ENCODE results near the gene PRDM16.

The PRDM16 gene

DNA sequence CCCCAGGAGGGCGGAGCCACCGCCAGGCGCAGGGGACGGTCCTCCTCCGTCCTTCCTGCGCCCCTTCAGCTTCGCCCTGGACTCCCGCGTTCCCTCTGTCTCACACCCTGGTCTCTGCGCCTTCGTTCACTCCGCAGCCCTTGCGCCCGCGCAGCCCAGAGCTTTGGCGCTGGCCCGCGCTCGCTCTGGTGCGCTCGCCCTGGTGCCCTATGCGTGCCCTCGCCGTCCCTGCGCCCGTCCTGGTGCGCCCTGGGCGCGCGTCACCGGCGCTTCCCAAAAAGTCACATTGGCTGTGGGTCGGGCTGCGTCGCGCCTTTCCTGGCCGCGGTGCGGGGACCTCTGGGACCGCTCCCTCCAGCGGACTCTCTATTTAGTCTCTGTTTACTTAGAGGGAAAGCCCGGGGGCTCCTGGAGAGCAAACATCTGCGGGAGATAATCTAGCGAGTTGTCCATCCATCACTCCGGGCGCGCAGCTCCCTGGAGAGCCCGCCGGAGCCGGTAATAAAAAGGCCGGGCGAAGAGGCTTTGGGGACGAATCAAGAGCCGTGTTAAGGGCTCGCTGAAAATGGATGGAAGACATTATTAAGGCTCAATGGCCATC, 178.6 kb downstream of the PRDM16 start:
- peak; percentile 6 for DNase-seq

DNA sequence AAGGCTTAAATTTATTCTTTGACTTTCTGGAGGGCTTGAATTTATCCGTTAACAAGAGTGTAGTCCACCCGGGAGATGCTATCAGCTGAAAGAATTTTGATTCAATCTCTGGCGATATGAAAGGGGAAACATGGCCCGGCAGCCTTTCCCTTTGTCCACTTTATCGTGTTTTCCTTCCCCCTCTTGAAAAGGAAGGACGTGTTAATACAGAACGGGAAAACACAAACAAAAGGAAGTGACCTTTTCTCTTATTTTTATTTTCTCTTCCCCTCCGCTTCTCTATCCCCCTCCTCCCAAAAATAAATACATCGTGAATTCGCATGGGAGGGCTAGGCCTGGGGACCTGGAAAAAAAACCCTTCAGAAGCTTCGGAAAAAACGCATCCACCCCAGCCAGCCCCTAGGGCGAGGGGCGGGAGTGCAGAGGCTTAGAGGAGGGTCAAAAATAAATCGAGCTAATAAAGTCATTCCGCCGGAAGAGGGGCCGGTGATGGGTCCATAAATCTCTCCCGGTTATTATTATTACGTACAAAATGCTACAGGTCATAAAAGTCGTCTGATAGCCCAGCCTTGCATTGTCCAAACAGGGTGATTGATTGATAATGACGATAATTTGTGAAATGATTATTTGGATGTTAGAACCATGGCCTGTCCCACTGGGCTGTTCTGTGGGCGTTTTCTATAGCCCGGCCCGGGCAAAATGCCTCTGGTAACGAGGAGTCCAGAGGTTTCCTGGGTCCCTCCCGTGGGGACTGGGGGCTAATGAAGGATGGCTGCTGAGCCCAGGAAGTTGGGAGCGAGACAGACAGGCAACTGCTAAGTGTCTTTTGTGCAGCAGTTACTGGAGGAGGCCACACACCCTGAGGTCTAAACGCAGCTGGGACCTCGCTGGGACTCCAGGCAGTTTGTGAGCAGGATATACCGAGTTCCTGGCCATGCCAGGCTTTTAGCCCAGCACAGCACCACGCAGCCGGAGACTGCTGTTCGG, 179.4 kb downstream of the PRDM16 start:
- DNase-seq, result no peak

DNA sequence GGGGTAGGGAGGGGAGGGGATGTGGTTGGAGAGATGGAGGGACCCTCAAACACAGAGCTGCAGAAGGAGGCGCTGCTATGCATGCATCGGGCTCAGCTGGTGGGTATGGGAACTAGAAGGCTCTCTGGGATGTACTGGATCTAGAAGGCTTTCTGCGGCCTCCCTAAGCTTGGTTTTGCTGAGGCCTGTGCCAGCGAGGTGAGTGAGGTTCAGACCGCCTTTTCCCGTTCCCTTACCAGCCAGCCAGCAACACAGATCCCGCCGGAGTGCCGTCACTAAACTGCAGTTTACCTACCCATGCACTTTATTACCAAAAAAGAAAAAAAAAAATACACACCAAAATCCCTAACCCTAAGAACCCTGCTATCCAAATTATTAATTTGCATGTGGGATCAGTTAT, 180.2 kb downstream of the PRDM16 start:
- DNase-seq, result no peak

DNA sequence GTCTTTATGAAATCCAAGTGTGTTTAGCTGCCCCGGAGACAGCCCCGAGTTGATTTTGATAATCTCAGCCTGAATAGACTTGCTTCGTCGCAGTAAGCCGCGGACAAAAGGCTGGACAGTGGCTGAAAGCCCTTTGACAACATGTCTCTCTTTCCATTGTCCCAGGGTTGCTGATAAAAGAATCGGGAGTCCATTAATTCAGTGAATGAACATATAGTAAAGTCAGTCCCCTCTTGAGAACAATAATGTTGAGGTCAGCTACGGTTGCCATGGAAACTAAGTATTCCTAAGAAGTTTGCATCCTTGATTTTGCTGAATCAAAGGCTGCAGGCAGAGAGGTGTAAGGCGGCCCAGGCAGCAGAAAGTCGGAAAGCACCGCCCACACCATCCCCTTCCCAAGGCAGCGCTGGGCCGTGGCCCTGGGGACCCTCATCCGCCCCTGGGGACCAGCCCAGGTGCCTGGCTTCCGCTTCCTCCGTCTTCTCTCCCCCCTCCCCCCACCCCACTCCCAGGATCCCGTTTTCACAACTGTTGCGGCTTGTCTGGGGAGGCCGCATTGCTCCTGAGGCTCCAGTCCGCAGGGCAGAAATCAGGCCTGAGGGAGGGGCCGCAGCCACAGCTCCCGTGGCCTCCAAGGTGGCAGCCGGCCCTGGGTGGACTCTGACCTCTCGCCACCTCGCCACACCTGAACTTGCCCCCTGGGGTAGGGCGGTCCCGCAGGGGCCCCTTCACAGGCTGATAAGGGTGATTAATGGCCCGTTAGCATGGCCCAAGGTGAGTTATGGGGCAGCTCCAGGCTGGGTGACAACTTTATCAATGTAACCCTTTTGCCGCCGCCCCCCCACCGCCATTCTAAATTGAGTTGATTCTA, 180.9 kb downstream of the PRDM16 start:
- no peak for DNase-seq

DNA sequence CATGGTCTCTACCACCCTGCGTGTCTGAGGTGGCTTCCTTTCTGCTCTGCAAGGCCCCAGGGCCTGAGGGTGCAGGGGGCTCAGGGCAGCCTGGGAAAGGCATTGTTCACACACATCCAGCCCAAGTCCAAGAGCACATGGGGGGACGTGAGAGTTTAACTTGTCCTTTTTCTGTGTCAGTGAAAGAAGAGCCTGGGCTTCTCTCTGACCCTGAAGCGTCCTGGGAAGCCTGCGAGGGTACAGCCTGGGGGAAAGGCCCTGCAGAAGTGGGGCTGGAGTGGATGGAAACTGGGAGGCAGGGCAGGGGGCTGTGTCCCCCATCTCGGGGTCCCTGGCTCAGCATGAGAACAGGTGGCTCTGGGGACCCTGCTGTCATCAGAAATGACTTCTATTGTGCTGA, 181.6 kb downstream of the PRDM16 start:
- no peak for DNase-seq

DNA sequence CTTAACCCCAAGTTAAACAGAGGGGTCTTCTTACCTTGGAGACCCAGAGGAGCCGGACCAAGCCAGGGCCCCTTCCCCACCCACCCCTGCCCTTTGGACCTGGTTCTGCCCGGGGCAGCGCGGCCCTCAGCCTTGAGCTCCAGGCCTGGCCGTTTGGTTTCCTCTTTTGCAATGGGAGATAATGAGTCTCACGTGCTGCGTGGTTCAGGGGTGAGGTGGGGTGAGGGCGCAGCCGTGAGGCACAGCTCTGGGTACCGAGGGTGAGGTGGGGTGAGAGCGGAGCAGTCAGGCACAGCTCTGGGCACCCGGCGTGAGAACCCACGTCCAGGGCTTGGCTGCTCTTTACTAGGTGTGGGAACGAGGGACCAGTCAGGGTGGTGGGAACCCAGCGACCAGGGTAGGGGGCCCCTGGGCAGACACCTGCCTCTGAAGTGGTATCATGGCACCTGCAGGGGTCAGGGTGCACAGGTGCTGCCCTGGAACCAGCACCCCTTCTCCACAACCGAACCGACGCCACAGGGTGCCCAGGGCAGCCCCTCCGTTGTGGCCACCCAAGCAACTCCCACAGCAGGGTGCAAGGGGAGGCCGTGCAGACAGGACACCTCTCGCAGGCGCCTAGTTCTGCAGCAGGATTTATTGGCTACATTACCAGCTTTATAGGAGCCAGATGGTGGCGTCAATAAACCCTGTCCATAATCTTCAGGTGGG, 182.2 kb downstream of the PRDM16 start:
- DNase-seq, result no peak

DNA sequence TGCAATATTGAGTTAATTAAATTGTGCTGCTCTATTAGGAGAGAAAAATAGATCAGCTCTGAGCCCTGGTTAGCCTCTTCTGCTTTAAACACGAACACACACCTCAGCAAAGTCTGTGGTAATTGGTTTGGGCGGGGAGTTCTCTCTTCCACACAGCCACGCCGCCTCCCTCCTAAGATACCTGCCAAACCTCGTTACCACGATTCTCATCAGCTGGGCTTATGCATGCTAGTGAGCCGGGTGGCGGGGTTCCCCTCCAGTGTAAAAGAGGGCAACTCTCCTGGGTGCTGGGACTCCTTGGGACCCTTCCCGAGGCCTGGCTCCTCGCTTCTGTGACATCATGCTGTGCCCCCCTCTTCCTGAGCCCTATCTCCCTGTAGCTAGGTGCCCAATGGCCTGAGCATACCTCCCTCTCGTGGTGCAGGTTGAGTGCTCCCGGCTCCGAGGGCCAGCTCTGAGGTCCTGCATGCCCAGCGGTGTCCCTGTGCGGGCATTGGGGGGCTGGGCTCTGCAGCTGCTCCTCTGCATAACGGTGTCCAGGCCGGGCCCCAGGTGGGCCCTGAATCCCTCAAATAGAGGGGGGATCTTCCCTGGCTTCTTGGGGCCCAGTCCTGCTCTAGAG, 182.9 kb downstream of the PRDM16 start:
- no peak for DNase-seq

DNA sequence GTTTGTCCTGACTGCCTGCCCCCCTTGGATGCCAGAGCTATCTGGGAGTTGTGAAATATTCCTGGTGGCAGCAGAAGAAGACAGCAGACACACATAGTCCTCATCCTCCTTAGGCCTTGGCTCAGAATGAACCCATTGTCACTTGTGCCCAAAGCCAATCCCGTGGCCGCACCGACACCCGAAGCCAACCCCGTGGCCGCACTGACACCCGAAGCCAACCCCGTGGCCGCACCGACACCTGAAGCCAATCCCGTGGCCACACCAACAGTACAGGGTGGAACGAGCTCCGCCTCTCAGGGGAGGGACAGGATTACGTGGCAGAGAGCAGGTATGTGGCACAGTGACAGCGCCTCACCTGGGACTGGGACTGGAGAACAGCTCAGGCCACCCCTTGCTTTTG, 186.7 kb downstream of the PRDM16 start:
- DNase-seq, result no peak

DNA sequence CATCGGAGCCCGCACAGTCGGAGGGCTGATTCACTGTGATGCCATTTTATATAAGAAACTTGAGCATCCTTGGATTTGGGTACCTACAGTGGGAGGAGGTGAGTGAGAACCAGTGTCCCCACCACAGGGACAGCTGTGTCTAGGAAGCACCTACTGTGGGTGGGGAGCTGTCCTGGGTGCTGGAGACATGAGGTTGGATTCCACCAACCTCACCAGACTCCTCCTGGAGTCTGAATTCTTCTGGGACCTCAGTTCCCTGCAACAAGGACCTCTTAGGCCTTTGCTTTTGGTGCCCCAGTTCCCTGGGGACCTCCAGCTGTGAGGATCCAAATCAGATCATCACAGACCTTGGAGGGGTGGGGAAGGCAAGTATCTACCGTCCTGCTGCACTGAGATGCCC, 188.8 kb downstream of the PRDM16 start:
- DNase-seq, result no peak

DNA sequence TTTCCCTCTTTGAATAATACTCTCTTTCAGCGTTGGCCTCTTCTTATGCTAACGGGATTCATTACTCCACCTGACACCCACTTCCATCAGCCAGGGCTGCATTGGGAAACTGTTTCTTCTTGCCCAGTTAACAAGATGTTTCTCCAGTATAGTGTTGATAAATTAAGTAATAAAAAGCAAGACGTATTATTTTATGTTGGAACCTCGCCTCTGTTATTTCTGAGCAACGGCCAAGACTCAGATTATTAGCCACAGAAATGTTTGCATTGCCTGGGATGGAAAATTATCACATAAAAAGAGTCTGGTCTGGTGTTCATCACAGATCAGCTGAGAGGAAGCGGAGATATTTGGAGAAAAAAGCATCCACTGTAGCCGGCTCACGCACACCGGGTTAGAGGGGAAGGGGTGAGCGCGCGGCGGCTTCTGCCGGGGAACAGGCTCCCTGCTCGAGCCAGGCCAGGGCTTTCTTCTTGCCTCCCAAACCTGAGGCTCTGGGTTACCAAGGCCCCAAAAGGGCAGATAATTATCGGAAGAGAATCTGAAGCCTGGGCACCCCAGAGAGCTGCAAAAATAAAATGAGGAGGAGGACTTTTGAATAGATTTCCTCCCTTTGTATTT, 189.5 kb downstream of the PRDM16 start:
- peak; percentile 9 for DNase-seq

DNA sequence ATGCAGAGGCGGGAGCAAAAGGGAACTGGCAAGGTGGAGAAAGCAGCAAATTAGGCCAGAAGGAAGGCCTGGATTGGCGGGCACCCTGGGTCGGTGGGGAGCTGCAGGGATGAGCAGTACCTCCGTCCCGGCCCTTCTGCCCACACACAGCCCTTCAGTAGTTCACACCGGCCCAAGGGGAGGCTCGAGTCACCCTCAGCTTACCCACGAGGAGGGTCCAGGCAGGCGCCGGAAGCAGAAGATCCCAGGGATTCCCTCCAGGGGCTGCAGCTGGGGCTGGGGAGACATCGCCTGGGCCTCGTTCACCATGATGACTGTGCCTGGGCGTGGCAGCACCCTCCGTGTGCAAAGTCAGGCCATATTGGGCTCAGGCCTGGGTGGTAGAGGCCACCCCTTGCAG, 190.0 kb downstream of the PRDM16 start:
- no peak for DNase-seq

DNA sequence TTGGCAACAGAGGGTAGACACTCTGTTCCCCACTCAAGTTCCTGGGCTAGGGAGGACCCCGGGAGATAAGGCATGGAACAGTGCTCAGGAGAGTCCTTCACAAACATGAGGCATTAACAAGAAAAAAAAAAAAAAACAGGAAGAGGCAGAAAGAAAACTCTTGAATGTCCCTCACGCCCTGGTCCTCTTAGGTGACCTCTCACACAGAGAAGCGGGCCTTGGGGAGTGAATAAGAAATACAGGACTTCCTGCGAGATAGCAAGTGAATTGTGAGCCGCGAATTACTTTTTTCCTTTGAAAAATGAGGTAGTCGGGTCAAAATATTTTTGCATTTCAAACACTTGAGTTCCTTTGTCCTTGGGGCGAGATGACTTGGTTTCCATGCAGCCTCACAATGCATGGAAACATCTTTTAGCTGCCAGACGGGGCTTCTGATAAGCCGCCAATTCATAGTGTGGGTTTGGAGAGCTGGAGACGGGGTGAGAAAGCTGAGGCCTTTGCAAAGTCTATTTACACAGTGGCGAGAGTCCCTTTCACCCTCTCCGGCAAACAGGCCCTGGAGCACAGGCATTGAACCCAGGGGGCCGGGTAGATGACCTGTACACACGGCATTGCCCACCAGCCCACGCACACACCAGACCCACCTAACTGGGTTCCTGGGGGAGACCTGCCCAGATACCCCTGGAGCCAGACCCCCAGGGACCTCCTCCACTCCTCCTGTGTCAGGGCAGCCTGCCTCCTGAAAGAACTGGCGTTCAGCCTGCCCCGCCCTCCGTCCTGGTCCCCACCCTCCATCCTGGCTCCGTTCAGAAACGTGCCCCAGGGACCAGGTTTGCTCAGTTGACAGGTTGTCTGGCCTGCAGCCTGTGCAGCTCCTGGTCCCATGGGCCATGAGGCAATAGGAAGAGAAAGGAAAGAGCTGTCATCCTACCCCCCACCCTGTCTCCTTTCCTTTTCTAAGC, 192.3 kb downstream of the PRDM16 start:
- DNase-seq, result no peak

DNA sequence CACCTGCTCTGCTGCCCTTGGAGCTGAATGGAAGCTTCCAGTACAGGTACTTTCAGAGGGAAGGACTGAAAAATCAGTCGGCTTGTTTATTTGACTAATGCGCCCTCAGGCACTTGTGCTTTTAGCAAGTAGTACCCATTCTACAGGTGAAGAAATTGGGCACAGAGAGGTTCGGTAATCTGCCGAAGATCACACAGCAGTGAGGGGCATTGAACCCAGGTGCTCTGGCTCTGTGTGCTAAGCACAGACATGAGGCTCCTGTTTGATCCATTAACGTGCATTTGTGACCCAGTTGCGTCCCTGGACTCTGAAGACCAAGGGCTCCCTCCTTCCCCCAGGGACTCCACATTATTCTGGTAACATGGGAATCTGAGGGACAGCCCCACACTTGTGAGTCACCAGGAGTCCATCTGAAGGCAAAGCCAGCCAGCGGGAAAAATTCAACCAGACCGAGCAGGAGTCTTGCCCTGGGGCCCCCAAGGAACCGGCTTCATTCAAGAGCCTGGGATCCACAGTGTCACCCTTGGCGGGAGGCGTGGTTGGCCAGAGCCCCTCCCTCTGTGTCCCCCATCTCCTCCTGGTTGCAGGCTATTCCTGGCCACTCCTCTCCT, 193.1 kb downstream of the PRDM16 start:
- DNase-seq, result peak; percentile 12

DNA sequence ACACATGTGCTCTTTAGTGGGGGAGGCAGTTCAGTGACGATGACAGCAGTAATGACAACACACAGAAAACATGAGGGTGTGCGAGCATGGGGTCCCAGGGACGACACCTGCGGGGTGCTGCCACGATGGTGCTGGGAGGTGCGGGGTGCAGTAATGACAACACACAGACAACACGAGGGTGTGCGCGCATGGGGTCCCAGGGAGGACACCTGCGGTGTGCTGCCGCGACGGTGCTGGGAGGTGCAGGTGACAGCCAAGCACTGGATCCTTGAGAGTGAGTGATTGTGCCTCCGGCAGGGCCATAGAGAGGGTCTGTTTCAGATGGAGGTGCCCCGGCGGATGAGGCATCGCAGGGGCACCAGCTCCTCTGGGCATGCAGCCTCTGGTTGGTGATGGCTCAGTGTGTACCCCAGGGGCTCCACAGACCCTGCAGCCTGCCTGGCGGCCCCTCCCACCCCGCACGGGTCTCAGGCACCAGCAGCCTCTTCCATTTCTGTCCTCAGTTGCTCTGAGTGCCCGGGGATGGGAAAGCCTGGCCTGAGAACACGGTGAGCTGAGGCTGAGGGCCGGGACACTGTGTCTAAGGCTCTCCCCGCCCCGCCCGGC, 193.8 kb downstream of the PRDM16 start:
- DNase-seq, result no peak

DNA sequence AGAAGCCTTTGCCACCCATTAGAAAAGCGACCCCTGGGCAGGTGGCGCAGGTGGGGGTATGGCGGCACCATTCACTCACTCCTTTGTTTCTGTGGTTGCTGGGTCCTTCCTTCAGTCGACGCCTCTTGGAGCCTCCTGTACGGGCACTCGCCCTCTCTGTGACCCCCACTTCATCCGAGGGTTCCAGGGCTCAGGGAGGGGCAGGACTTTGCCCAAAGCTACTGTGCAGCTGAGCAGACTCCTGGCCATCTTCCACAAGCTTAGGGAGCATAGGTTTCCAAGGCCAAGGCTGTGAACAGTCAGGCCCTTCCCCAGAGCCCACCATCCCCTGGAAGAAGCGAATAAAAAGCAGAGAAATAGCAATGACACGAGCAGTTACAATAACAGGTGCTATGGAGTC, 194.8 kb downstream of the PRDM16 start:
- no peak for DNase-seq

DNA sequence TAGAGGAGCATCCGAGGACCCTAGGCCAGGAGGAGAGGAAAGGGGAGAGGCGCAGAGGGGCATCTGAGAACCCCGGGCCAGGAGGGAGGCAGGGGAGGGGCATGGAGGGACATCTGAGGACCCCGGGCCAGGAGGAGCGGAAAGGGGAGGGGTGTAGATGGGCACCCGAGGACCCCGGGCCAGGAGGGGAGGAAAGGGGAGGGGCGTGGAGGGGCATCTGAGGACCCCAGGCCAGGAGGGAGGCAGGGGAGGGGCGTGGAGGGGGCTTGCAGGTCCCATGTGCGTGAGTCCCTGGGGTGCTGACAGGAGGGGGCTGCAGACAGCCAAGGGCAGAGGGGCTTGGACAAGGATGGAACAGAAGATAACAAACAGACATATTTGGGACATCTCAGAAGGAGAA, 195.5 kb downstream of the PRDM16 start:
- no peak for DNase-seq

DNA sequence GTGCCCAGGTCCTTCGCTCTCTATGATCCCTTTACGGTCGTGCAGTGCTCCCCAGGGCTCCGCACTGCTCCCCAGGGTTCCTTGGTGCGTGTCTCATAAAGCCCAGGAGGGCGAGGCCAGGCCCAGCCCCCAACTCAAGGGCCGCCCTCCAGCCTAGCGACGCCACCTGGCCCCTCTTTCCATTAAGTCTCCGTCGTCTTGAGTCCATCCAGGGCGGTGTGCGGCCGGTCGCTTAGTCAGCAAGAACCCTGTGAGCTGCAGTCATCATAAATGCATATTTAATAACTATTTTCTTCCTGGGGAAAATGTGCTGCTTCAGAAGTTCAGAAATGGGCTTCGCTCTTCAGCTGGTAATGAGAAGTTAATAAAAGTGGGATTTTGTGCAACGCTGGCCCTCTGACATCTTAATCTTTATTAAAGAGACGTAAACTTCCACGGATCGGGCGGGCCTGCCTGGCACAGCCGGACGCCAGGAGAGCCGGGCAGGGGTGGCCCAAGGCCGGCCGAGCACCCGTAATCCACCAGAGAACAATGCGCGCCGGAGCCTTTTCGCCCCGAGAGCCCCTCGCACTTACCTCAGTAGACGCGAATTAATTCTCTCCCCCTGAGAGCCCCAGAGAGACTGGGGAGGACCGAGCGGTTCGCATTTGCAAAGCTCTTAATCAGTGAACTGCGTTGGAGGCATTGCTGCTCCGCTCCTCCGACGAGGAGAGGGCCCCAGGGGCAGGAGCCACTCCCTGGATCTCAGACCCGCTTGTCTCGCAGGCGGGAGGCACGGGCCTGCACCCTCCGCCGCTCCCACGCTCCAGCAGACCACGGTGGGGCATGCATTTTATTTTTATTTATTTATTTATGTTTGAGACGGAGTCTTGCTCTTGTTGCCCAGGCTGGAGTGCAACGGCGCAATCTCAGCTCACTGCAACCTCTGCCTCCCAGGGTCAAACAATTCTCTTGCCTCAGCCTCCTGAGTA, 197.1 kb downstream of the PRDM16 start:
- no peak for DNase-seq

Measured in fibroblast of skin of back (primary cell).